A673 (cell line): ENCODE measurements around the gene CT83.

Experiments
- EZH2 ChIP-seq: fragments of 200-600 bp; sonication (generic); IDR thresholded peaks from 2 replicates; pipeline ENCODE4 v1.6.1; 2017; ENCODE audit warnings: borderline replicate concordance, low read depth, mild to moderate bottlenecking, mixed read lengths, antibody characterized with exemption, low read length; ENCODE audit not compliant: poor library complexity, severe bottlenecking
- TF ChIP-seq, protein P1 (sequence below): fragments of 300-800, 200-600 bp; sonication (generic); conservative IDR thresholded peaks from 2 replicates; pipeline ENCODE4 v1.5.1; 2017; ENCODE audit warnings: low read depth, mild to moderate bottlenecking, antibody characterized with exemption, low read length, moderate library complexity, mixed read lengths

DNA sequence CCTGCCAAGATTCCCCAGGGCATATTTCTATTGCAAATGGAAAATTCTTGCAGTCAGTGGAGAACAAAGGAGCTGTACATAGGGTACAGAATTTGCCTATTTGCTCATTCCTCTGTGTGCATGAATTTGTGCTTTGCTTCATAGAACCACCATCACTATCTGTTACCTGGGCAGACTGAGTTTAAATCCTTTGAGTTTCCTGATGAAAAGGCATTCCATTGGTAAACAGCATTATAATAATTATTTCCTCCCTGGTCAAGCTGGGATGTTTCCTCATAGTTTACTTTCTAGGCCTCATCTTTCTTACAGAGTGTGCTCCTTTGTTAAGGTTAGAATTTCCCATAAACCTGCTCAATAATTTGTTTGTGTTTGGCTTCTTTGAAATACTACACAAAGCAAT, 27.2 kb downstream of the CT83 start:
- TF ChIP-seq, protein P1, sequence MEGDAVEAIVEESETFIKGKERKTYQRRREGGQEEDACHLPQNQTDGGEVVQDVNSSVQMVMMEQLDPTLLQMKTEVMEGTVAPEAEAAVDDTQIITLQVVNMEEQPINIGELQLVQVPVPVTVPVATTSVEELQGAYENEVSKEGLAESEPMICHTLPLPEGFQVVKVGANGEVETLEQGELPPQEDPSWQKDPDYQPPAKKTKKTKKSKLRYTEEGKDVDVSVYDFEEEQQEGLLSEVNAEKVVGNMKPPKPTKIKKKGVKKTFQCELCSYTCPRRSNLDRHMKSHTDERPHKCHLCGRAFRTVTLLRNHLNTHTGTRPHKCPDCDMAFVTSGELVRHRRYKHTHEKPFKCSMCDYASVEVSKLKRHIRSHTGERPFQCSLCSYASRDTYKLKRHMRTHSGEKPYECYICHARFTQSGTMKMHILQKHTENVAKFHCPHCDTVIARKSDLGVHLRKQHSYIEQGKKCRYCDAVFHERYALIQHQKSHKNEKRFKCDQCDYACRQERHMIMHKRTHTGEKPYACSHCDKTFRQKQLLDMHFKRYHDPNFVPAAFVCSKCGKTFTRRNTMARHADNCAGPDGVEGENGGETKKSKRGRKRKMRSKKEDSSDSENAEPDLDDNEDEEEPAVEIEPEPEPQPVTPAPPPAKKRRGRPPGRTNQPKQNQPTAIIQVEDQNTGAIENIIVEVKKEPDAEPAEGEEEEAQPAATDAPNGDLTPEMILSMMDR: no peak
- no peak for TF ChIP-seq EZH2
